Measurements from ENCODE around the gene KCNA2. TPM values are rescaled to one million over a fixed set of nuclear protein-coding genes. Genes with fewer than 3 reads are reported as not detected.

Gene KCNA2
- total RNA-seq, 2 experiments from 2014 or later, result 1.4 to 2.2 TPM

GRCh38 chr1:110548381-110548780 lies 57.8 kb downstream of the KCNA2 start:
- Mint-ChIP-seq H3K27me3 (ENCODE audit: low read depth) (peaks cover 22% of the 10 kb centered on the region), H3K36me3 (ENCODE audit: low read depth) (no peaks in the 10 kb centered on the region), H3K4me3 (no peak overlapping the region), H3K9me3 (ENCODE audit: insufficient read depth) (no peaks in the 10 kb centered on the region), H3K27ac (no peak overlapping the region), H3K4me1 (ENCODE audit: low read depth) (no peaks in the 10 kb centered on the region)
- POLR2A ChIA-PET, result no interaction called here
- ATAC-seq, result no peak
- DNase-seq, result no peak
- CTCF ChIA-PET, result interaction anchor here (0.9 to 1.0 kb wide), 2 partner anchors 52 to 62 kb away, joined by 3 to 4 read pairs; no protein-coding TSS in a partner anchor

- ATAC-seq, result no peak
- ChIA-PET POLR2A (no interaction called here), CTCF (interaction anchor here (1.3 kb wide), 1 partner anchor 87 kb away, joined by 3 read pairs; no protein-coding TSS in a partner anchor)
- Mint-ChIP-seq H3K36me3 (ENCODE audit: low read depth) (no peaks in the 10 kb centered on the region), H3K4me3 (no peak overlapping the region), H3K9me3 (ENCODE audit: insufficient read depth) (no peaks in the 10 kb centered on the region), H3K27me3 (ENCODE audit: low read depth) (peaks cover 13% of the 10 kb centered on the region), H3K27ac (no peak overlapping the region), H3K4me1 (ENCODE audit: low read depth) (no peaks in the 10 kb centered on the region)
- DNase-seq, result no peak
Measured at GRCh38 chr1:110547017-110547416, 59.1 kb downstream of the KCNA2 start.

GRCh38 chr1:110545492-110545891 lies 60.7 kb downstream of the KCNA2 start:
- no peaks in the 10 kb centered on the region for H3K4me1 Mint-ChIP-seq (ENCODE audit: low read depth)
- no peak overlapping the region for H3K4me3 Mint-ChIP-seq
- H3K27ac Mint-ChIP-seq, result no peak overlapping the region
- ChIA-PET CTCF (no interaction called here), POLR2A (no interaction called here)
- no peaks in the 10 kb centered on the region for H3K9me3 Mint-ChIP-seq (ENCODE audit: insufficient read depth)
- DNase-seq (no peak), ATAC-seq (no peak)
- H3K27me3 Mint-ChIP-seq (ENCODE audit: low read depth), result peaks cover 14% of the 10 kb centered on the region
- H3K36me3 Mint-ChIP-seq (ENCODE audit: low read depth), result no peaks in the 10 kb centered on the region

- no peaks in the 10 kb centered on the region for H3K4me1 Mint-ChIP-seq (ENCODE audit: low read depth)
- peaks cover 14% of the 10 kb centered on the region for H3K27me3 Mint-ChIP-seq (ENCODE audit: low read depth)
- no peak overlapping the region for H3K4me3 Mint-ChIP-seq
- DNase-seq, result no peak
- ChIA-PET POLR2A (no interaction called here), CTCF (interaction anchor here (1.1 to 1.2 kb wide), 2 partner anchors 221 to 348 kb away, joined by 3 read pairs; no protein-coding TSS in a partner anchor)
- no peak for ATAC-seq
- no peaks in the 10 kb centered on the region for H3K9me3 Mint-ChIP-seq (ENCODE audit: insufficient read depth)
- no peak overlapping the region for H3K27ac Mint-ChIP-seq
- no peaks in the 10 kb centered on the region for H3K36me3 Mint-ChIP-seq (ENCODE audit: low read depth)
Measured at GRCh38 chr1:110544753-110545152, 61.4 kb downstream of the KCNA2 start.

Other genes starting within 250 kb of the KCNA2 start
- gene SLC16A4, start 215.3 kb downstream of the KCNA2 start, total RNA-seq, result under 1 TPM; 0.23 to 0.26 TPM
- gene LAMTOR5, start 198.7 kb downstream of the KCNA2 start, total RNA-seq, result 100 to 1,000 TPM; 123 TPM
- not detected for gene PROK1, start 155.2 kb downstream of the KCNA2 start, total RNA-seq
- gene KCNA10, start 87.2 kb downstream of the KCNA2 start, total RNA-seq, result not detected
- 10 to 100 TPM; 49.0 to 49.3 TPM for gene KCNA3, start 68.6 kb upstream of the KCNA2 start, total RNA-seq

All from activated CD8-positive, alpha-beta T cell treated with anti-CD3 and anti-CD28 coated beads, Interleukin-2, amount 10 ng/mL, durations not matched to agents 7 days and 5 days (primary cell).